HG02943 (cell line): ENCODE measurements around the gene ANKRD65.
"Not testable (repeated sequence)": the region's sequence is repeated elsewhere in the genome, so short reads cannot be mapped to it uniquely, and the experiment has no call there.

ENCODE experiments used
- ATAC-seq: cut with Tn5 transposase; IDR thresholded peaks from one replicate; pipeline ENCODE4 v1.9.1; 2021; ENCODE audit warnings: mild to moderate bottlenecking, low read depth, moderate library complexity; ENCODE audit not compliant: unreplicated experiment

Gene ANKRD65

GRCh38 chr1:1421147-1421906 lies at the start of gene ANKRD65:
ANKRD65 (minus strand) TSS chr1:1421276; CDS start chr1:1421005, 271 bp downstream.
- ATAC-seq, result no peak

- not testable (repeated sequence) for ATAC-seq
Measured at GRCh38 chr1:1468196-1468985, 47.3 kb upstream of the ANKRD65 start.

- ATAC-seq, result no peak
Measured at GRCh38 chr1:1463312-1463711, 42.2 kb upstream of the ANKRD65 start.

GRCh38 chr1:1462318-1462966 lies 41.4 kb upstream of the ANKRD65 start:
- ATAC-seq, result no peak

- ATAC-seq, result no peak
Measured at GRCh38 chr1:1461721-1462317, 40.7 kb upstream of the ANKRD65 start.

GRCh38 chr1:1460540-1461130 lies 39.6 kb upstream of the ANKRD65 start:
- no peak for ATAC-seq

- not testable (repeated sequence) for ATAC-seq
Measured at GRCh38 chr1:1459711-1460110, 38.6 kb upstream of the ANKRD65 start.

GRCh38 chr1:1459156-1459555 lies 38.1 kb upstream of the ANKRD65 start:
- ATAC-seq, result not testable (repeated sequence)

- not testable (repeated sequence) for ATAC-seq
Measured at GRCh38 chr1:1456683-1457255, 35.7 kb upstream of the ANKRD65 start.

GRCh38 chr1:1455934-1456333 lies 34.9 kb upstream of the ANKRD65 start:
- not testable (repeated sequence) for ATAC-seq

- no peak for ATAC-seq
Measured at GRCh38 chr1:1455366-1455884, 34.3 kb upstream of the ANKRD65 start.

GRCh38 chr1:1454286-1455056 lies 33.4 kb upstream of the ANKRD65 start:
- not testable (repeated sequence) for ATAC-seq

GRCh38 chr1:1452882-1453281 lies 31.8 kb upstream of the ANKRD65 start:
- ATAC-seq, result no peak

GRCh38 chr1:1452365-1452739 lies 31.3 kb upstream of the ANKRD65 start:
- not testable (repeated sequence) for ATAC-seq

GRCh38 chr1:1451696-1452364 lies 30.8 kb upstream of the ANKRD65 start:
- no peak for ATAC-seq

- not testable (repeated sequence) for ATAC-seq
Measured at GRCh38 chr1:1450616-1451015, 29.5 kb upstream of the ANKRD65 start.

- ATAC-seq, result no peak
Measured at GRCh38 chr1:1449099-1449739, 28.1 kb upstream of the ANKRD65 start, which contains the start of gene ATAD3C. ATAD3C (plus strand) TSS chr1:1449689; CDS start chr1:1450684, 995 bp downstream.

GRCh38 chr1:1446631-1447030 lies 25.6 kb upstream of the ANKRD65 start:
- not testable (repeated sequence) for ATAC-seq
